Measurements from ENCODE around the gene GPR160. TPM values are rescaled to one million over a fixed set of nuclear protein-coding genes. Genes with fewer than 3 reads are reported as not detected.

GPR160 gene
- total RNA-seq, 1 experiment from 2014 or later, result 1.8 TPM

DNA sequence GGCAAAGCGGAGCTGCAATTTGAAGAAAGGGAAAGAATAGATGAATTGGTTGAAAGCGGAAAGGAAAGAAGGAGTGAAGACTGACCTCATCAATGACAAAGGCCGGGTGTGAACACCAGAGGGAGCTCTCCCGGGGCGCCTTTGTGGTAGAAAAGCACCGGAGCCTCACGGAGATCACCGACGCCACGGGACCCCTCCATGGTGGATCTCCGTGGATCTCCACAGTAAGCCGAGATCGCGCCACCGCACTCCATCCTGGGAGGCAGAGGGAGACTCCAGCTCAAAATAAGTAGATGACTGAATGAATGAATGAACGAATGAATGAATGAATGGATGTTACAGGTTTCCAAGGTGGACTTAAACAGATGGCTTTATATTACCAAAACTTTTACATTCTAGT, 25.0 kb downstream of the GPR160 start:
- peaks cover 6% of the 10 kb centered on the region for H3K36me3 Mint-ChIP-seq (ENCODE audit: insufficient read depth, unreplicated experiment)
- CTCF ChIA-PET, result interaction anchor here (0.6 to 0.9 kb wide), 4 partner anchors 8 to 241 kb away, joined by 3 to 5 read pairs (median 4); no protein-coding TSS in a partner anchor

DNA sequence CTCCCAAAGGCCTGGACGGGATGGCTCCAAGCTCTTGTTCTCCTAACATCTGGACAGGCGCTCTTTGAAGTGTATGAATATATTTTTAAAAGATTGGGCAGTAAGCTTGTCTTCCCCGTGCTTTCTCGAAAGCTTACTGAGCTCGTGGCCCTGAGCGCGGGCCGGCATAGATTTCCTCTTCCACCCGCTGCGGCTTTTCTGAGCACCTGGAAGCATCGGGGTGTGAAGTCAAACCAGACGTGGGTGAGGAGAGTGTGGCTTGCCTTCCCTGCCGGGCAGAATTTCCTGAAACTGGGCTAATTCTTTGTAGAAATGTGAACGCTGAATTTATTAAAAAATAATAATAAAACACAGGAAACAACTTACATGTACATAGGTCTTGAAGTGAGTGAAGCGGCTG, 25.9 kb downstream of the GPR160 start:
- CTCF ChIA-PET, result interaction anchor here (0.7 kb wide), 1 partner anchor 394 kb away, joined by 5 read pairs; no protein-coding TSS in a partner anchor
- H3K4me3 Mint-ChIP-seq (ENCODE audit: unreplicated experiment), result no peak overlapping the region
- TF ChIP-seq, protein P1, sequence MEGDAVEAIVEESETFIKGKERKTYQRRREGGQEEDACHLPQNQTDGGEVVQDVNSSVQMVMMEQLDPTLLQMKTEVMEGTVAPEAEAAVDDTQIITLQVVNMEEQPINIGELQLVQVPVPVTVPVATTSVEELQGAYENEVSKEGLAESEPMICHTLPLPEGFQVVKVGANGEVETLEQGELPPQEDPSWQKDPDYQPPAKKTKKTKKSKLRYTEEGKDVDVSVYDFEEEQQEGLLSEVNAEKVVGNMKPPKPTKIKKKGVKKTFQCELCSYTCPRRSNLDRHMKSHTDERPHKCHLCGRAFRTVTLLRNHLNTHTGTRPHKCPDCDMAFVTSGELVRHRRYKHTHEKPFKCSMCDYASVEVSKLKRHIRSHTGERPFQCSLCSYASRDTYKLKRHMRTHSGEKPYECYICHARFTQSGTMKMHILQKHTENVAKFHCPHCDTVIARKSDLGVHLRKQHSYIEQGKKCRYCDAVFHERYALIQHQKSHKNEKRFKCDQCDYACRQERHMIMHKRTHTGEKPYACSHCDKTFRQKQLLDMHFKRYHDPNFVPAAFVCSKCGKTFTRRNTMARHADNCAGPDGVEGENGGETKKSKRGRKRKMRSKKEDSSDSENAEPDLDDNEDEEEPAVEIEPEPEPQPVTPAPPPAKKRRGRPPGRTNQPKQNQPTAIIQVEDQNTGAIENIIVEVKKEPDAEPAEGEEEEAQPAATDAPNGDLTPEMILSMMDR (IDR thresholded peaks at IDR 0.05; ENCODE audit: unreplicated experiment), result no peak
- H3K36me3 Mint-ChIP-seq (ENCODE audit: insufficient read depth, unreplicated experiment), result peaks cover 10% of the 10 kb centered on the region
- POLR2A ChIA-PET, result no interaction called here
- H3K27me3 Mint-ChIP-seq (ENCODE audit: insufficient read depth, unreplicated experiment), result no peaks in the 10 kb centered on the region
- H3K27ac Mint-ChIP-seq (ENCODE audit: low read depth, unreplicated experiment), result no peak overlapping the region
- H3K9me3 Mint-ChIP-seq (ENCODE audit: unreplicated experiment), result peaks cover 7% of the 10 kb centered on the region
- intact Hi-C loops (cut with micrococcal nuclease), result no loop called here
- no peaks in the 10 kb centered on the region for H3K4me1 Mint-ChIP-seq (ENCODE audit: insufficient read depth, unreplicated experiment)
- BruUV-seq (replicated peaks), result no TSS peak
- no peak for DNase-seq (ENCODE audit: unreplicated experiment)

More for the DNA sequence above, 25.0 kb downstream of the GPR160 start:
- Mint-ChIP-seq H3K4me3 (ENCODE audit: unreplicated experiment) (no peak overlapping the region), H3K4me1 (ENCODE audit: insufficient read depth, unreplicated experiment) (no peaks in the 10 kb centered on the region), H3K27ac (ENCODE audit: low read depth, unreplicated experiment) (no peak overlapping the region), H3K9me3 (ENCODE audit: unreplicated experiment) (peaks cover 7% of the 10 kb centered on the region), H3K27me3 (ENCODE audit: insufficient read depth, unreplicated experiment) (no peaks in the 10 kb centered on the region)
- no TSS peak for BruUV-seq (replicated peaks)
- no peak for DNase-seq (ENCODE audit: unreplicated experiment)
- TF ChIP-seq, protein P1 (IDR thresholded peaks at IDR 0.05; ENCODE audit: unreplicated experiment), result no peak
- intact Hi-C loops (cut with micrococcal nuclease), result no loop called here
- POLR2A ChIA-PET, result no interaction called here

DNA sequence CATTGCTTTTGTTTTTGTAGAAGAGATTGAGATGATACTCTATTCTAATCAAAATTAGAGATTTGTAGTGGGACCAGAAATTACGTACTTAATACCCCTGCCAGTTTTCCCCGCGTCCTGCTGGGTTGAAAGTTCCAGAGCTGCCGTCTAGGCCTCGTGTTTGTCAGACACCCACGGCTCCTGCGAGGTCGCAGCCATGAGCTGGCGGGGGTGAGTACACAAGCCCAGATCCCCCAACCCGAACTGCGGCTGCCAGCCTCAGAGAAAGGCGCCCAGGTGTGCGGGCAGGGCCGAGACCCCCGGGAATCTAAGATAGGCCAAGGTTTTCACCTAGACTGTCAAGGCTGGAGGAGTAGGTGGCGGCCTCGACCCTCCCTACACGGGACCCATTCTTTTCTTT, 26.3 kb downstream of the GPR160 start:
- H3K4me3 Mint-ChIP-seq (ENCODE audit: unreplicated experiment), result no peak overlapping the region
- no TSS peak for BruUV-seq (replicated peaks)
- peaks cover 10% of the 10 kb centered on the region for H3K36me3 Mint-ChIP-seq (ENCODE audit: insufficient read depth, unreplicated experiment)
- H3K9me3 Mint-ChIP-seq (ENCODE audit: unreplicated experiment), result peaks cover 7% of the 10 kb centered on the region
- no peaks in the 10 kb centered on the region for H3K4me1 Mint-ChIP-seq (ENCODE audit: insufficient read depth, unreplicated experiment)
- DNase-seq (ENCODE audit: unreplicated experiment), result no peak
- intact Hi-C loops (cut with micrococcal nuclease), result no loop called here
- H3K27ac Mint-ChIP-seq (ENCODE audit: low read depth, unreplicated experiment), result no peak overlapping the region
- POLR2A ChIA-PET, result no interaction called here
- H3K27me3 Mint-ChIP-seq (ENCODE audit: insufficient read depth, unreplicated experiment), result no peaks in the 10 kb centered on the region
- CTCF ChIA-PET, result no interaction called here
- TF ChIP-seq, protein P1 (IDR thresholded peaks at IDR 0.05; ENCODE audit: unreplicated experiment), result no peak

DNA sequence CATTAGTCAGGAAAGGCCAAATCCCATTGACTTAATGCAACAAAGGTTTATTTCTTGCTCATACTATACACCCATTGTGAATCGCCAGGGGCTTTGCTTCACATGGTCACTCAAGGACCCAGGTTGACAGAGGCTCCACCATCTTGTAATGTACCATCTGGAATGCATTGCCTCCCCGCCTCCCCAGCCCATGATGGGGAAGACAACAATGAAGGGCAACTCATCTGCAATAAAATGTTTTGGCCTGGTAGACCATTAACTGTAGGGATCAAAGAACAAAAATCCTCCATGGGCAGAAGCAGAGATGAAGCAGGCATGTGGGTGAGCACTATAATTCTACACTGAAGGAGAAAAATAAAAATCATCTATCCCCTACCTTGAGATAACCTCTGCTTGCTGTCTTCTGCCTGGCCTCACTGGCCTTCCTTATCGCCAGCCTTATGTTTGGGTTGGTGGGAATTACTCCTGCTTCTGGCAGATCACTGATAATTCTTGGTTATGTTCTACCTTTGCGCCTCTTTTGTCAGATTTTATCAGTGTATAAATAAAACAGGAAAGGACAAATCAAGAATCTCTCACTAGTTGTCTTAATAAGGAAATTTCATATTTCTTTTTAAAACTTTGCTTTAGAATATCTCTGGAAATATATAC, 37.8 kb downstream of the GPR160 start:
- POLR2A ChIA-PET, result no interaction called here
- no peak for DNase-seq (ENCODE audit: unreplicated experiment)
- intact Hi-C loops (cut with micrococcal nuclease), result no loop called here
- BruUV-seq (replicated peaks), result no TSS peak
- CTCF ChIA-PET, result no interaction called here
- no peak overlapping the region for H3K4me3 Mint-ChIP-seq (ENCODE audit: unreplicated experiment)
- H3K36me3 Mint-ChIP-seq (ENCODE audit: insufficient read depth, unreplicated experiment), result peaks cover 14% of the 10 kb centered on the region
- H3K27me3 Mint-ChIP-seq (ENCODE audit: insufficient read depth, unreplicated experiment), result no peaks in the 10 kb centered on the region
- H3K4me1 Mint-ChIP-seq (ENCODE audit: insufficient read depth, unreplicated experiment), result no peaks in the 10 kb centered on the region
- H3K27ac Mint-ChIP-seq (ENCODE audit: low read depth, unreplicated experiment), result no peak overlapping the region
- TF ChIP-seq, protein P1 (IDR thresholded peaks at IDR 0.05; ENCODE audit: unreplicated experiment), result no peak
- H3K9me3 Mint-ChIP-seq (ENCODE audit: unreplicated experiment), result no peaks in the 10 kb centered on the region
